NCI-H69 (cell line): ENCODE results near the gene FAM161A.
"Not testable (repeated sequence)": the region's sequence is repeated elsewhere in the genome, so short reads cannot be mapped to it uniquely, and the experiment has no call there.

Source experiments
- DNase-seq: peaks from one replicate; lab custom pipeline; 2025; lab: John Stamatoyannopoulos, UW

FAM161A gene

GRCh38 chr2:61834893-61835292, 19.0 kb downstream of the FAM161A start:
- DNase-seq: no peak

GRCh38 chr2:61833971-61834370, 19.9 kb downstream of the FAM161A start:
- no peak for DNase-seq

GRCh38 chr2:61832183-61832841, 21.5 kb downstream of the FAM161A start:
- DNase-seq: no peak

GRCh38 chr2:61822255-61822654, 31.6 kb downstream of the FAM161A start:
- no peak for DNase-seq

- DNase-seq: no peak
Measured at GRCh38 chr2:61816480-61817355, 37.1 kb downstream of the FAM161A start.

GRCh38 chr2:61814539-61815160, 39.2 kb downstream of the FAM161A start:
- no peak for DNase-seq

- not testable (repeated sequence) for DNase-seq
Measured at GRCh38 chr2:61813314-61813713, 40.5 kb downstream of the FAM161A start.

- DNase-seq: no peak
Measured at GRCh38 chr2:61811821-61812220, 42.0 kb downstream of the FAM161A start.

- not testable (repeated sequence) for DNase-seq
Measured at GRCh38 chr2:61810203-61810602, 43.7 kb downstream of the FAM161A start.

- not testable (repeated sequence) for DNase-seq
Measured at GRCh38 chr2:61808693-61809092, 45.2 kb downstream of the FAM161A start.

- DNase-seq: no peak
Measured at GRCh38 chr2:61807036-61807757, 46.7 kb downstream of the FAM161A start.

- no peak for DNase-seq
Measured at GRCh38 chr2:61802548-61802947, 51.3 kb downstream of the FAM161A start.

GRCh38 chr2:61799099-61799498, 54.8 kb downstream of the FAM161A start:
- no peak for DNase-seq

GRCh38 chr2:61797446-61797845, 56.4 kb downstream of the FAM161A start:
- DNase-seq: not testable (repeated sequence)

GRCh38 chr2:61795408-61795807, 58.5 kb downstream of the FAM161A start:
- DNase-seq: no peak

- peak; percentile 44 for DNase-seq
Measured at GRCh38 chr2:61793389-61793836, 60.4 kb downstream of the FAM161A start.

- no peak for DNase-seq
Measured at GRCh38 chr2:61792355-61792890, 61.4 kb downstream of the FAM161A start.

GRCh38 chr2:61789807-61790602, 63.9 kb downstream of the FAM161A start:
- DNase-seq: no peak

GRCh38 chr2:61787941-61788563, 65.8 kb downstream of the FAM161A start:
- no peak for DNase-seq

- DNase-seq: no peak
Measured at GRCh38 chr2:61786876-61787275, 67.0 kb downstream of the FAM161A start.
